Measurements from ENCODE around the gene DNAH6. TPM values are rescaled to one million over a fixed set of nuclear protein-coding genes. Genes with fewer than 3 reads are reported as not detected.

The DNAH6 gene
- total RNA-seq, 1 experiment from 2014 or later: 0.26 TPM

- Mint-ChIP-seq H3K27me3 (ENCODE audit: low read depth) (peaks cover 4% of the 10 kb centered on the region), H3K36me3 (ENCODE audit: insufficient read depth in 1 of 3, low read depth in 3 of 3) (no peaks in the 10 kb centered on the region), H3K4me1 (no peaks in the 10 kb centered on the region), H3K27ac (no peak overlapping the region), H3K9me3 (no peaks in the 10 kb centered on the region; a peak in 1 of 5 replicates), H3K4me3 (no peak overlapping the region)
- Histone ChIP-seq H2BK12ac (ENCODE audit: insufficient read length, low read depth, low read length) (no peak overlapping the region), H2AFZ (ENCODE audit: low read length) (no peak overlapping the region), H4K8ac (replicated peaks; ENCODE audit: insufficient read length, low read depth, low read length) (no peak overlapping the region), H4K91ac (ENCODE audit: insufficient read length, low read depth, low read length) (no peak overlapping the region), H3K27ac (ENCODE audit: insufficient read length, low read depth, low read length) (no peak overlapping the region), H3K27me3 (ENCODE audit: insufficient read depth, low read length) (no peaks in the 10 kb centered on the region), H3K23me2 (ENCODE audit: insufficient read length, low read depth, low read length, poor library complexity, severe bottlenecking) (no peaks in the 10 kb centered on the region), H3K9ac (ENCODE audit: extremely low read depth, insufficient read length, low read length) (no peak overlapping the region), H3K14ac (ENCODE audit: insufficient read depth, low read length) (no peak overlapping the region), H3K4me2 (ENCODE audit: insufficient read depth, insufficient read length, low read length) (no peak overlapping the region), H3K4ac (ENCODE audit: low read depth, low read length) (no peak overlapping the region), H3K9me3 (ENCODE audit: control insufficient read depth, low read depth, low read length) (no peaks in the 10 kb centered on the region), H3K4me1 (ENCODE audit: insufficient read depth, low read length) (no peaks in the 10 kb centered on the region), H3K23ac (ENCODE audit: insufficient read length, low read depth, low read length) (no peak overlapping the region), H3K18ac (ENCODE audit: insufficient read length, low read depth, low read length) (no peak overlapping the region), H2BK15ac (ENCODE audit: low read depth, low read length) (no peak overlapping the region), H3K56ac (ENCODE audit: insufficient read length, low read depth, low read length) (no peak overlapping the region), H2AK5ac (ENCODE audit: insufficient read length, low read length) (no peak overlapping the region), H4K20me1 (ENCODE audit: control insufficient read depth, insufficient read depth, insufficient read length) (no peaks in the 10 kb centered on the region), H3K79me1 (ENCODE audit: insufficient read depth, low read depth, low read length, poor library complexity, severe bottlenecking) (no peaks in the 10 kb centered on the region), H2BK5ac (ENCODE audit: insufficient read length, low read length) (no peak overlapping the region), H3K79me2 (ENCODE audit: insufficient read depth, low read length) (no peaks in the 10 kb centered on the region), H2BK20ac (ENCODE audit: low read depth, low read length, poor library complexity, severe bottlenecking) (no peak overlapping the region), H4K5ac (ENCODE audit: insufficient read length, low read depth, low read length) (no peak overlapping the region), H2BK120ac (ENCODE audit: low read depth, low read length, poor library complexity, severe bottlenecking) (no peak overlapping the region), H3T11ph (ENCODE audit: low read length) (no peak overlapping the region)
- WGBS (ENCODE audit: extremely low coverage, insufficient read length, low lambda C conversion rate): no CpG with 5 or more reads among the region's 2 CpGs
- no peak for DNase-seq
- TF ChIP-seq CTCF (conservative IDR thresholded peaks at IDR 0.05): no peak
Measured at GRCh38 chr2:84678214-84678613, 161.9 kb downstream of the DNAH6 start.
